ENCODE data around the gene GPATCH4.
"Not testable (repeated sequence)": the region's sequence is repeated elsewhere in the genome, so short reads cannot be mapped to it uniquely, and the experiment has no call there.

GPATCH4 gene

DNA sequence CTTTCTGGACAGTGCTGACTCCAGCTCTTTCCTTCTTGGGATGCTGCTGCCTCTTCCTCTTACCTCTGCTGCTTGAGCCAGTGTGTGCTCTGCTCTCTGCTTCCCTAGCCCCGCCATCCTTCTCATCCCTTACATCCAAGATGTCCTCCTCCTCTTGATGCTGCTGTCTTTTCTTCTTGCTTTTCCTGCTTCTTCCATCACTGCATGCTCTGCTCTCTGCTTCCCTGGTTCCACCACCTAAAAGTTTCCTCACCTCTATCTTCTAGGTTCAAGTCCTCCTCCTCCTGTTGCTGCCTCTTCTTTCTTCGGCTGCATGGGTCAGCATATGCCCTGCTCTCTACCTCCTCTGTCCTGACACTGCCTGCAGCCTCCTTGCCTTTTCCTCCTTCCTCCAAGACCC is 6.3 kb downstream of the GPATCH4 start:
- no peak for DNase-seq

DNA sequence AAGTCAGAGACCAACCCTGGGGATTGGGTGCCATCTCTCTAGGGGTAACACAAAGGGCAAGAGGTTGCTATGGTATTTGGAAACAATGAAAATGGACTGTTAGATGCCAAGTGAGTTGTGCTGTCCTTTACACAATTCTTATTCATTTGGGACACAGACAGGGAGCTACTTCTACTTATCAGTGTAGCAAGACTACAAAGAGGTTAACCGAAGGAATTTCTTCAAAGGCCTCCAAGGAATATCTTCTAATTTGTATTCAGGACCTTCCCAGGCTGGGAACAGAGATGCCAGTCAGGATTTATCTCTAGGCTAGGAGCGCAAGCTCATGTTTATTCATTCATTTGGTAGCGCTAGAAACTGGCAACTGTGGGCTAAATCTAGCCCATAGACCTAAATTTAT is 7.1 kb downstream of the GPATCH4 start:
- DNase-seq: no peak

GRCh38 chr1:156593661-156593989 is 7.7 kb downstream of the GPATCH4 start:
- DNase-seq: no peak

DNA sequence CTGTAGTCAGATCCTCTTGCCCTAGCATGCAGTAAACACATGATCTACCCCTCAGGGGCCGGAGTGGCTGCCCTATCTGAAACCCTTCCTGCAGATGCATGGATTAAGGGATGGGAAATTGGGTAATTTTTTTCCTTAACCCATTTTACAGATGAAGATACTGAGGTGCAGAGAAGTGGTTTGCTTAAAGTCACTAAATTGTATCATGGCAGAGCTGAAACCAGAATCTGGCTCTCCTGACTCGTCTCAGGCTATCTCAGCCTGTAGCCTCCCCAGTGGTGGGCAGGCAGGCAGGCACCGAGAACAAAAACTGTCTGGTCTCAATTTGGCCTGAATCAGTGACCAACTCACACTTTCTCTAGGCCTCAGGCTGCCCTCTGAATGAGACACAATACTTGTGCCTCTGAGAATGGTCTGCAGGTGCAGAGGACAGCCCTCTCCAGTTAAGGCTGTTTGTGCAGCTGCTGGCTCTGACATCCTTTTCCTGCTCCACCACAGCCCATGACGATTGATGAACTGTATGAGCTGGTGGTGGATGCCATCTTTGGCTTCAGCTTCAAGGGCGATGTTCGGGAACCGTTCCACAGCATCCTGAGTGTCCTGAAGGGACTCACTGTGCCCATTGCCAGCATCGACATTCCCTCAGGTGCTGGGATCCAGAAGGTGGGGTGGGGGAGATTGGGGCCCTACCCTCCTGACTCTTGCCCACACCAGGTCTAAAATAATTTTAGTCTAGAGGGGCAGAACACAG is 8.2 kb downstream of the GPATCH4 start:
- DNase-seq: no peak

DNA sequence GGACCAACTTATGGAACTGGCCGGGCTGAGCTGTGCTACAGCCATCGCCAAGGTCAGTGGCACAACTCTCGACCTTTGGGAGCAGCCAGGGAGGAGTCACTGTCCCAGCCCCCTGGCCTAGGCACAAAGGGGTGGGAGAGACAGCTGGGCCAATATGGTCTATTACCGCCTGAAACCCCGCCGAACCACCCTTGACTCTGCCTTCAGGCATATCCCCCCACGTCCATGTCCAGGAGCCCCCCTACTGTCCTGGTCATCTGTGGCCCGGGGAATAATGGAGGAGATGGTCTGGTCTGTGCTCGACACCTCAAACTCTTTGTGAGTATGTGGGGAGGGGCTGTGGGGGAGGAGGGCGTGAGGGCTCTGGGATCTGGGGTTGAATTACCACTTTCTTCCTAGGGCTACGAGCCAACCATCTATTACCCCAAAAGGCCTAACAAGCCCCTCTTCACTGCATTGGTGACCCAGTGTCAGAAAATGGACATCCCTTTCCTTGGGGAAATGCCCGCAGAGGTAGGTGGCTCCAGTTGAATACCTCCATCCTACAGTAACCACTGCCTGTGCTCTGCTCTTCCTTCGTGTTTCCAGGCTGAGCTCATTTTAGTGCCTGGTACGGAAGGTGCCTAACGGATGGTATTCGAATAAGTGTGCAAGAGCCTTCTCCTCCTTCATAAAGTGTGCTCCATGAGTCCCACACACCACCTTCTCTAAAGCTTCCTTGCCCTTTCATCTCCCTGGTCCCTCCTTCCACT is 8.9 kb downstream of the GPATCH4 start:
- DNase-seq: no peak

DNA sequence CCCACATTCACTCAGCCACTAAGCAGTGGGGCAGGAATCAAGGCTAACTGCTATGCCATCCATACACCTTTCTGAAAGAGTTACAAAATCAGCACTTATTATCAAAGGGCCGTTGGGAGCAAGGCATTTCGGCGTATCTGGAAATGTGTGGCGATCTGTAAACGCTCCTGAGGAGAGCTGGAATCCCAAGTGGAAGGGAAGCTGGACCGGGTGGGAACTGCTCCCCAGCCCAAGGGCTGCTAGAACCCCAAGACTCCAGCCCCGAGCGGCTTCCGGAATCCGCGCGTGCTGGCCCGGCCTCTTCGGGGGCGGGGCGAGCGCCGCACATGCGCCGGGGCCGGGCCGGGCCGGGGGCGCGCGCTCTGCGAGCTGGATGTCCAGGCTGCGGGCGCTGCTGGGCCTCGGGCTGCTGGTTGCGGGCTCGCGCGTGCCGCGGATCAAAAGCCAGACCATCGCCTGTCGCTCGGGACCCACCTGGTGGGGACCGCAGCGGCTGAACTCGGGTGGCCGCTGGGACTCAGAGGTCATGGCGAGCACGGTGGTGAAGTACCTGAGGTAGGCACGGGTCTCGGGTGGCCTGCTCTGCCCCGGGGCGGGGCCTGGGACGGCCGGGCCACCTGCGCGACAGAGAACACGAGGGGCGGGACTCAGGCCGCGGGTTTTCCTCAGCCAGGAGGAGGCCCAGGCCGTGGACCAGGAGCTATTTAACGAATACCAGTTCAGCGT is 9.7 kb downstream of the GPATCH4 start, which contains the start of gene NAXE:
Gene NAXE, plus strand, starts transcription at position 345 of the 726 bp plus-strand sequence. Its CDS starts 29 bp downstream, at position 374.
- DNase-seq: peak; percentile 58

GRCh38 chr1:156591181-156591431 is 10.2 kb downstream of the GPATCH4 start:
- no peak for DNase-seq

GRCh38 chr1:156590326-156591180 is 10.7 kb downstream of the GPATCH4 start:
- no peak for DNase-seq

- no peak for DNase-seq
Measured at GRCh38 chr1:156589546-156589945, 11.7 kb downstream of the GPATCH4 start.

DNA sequence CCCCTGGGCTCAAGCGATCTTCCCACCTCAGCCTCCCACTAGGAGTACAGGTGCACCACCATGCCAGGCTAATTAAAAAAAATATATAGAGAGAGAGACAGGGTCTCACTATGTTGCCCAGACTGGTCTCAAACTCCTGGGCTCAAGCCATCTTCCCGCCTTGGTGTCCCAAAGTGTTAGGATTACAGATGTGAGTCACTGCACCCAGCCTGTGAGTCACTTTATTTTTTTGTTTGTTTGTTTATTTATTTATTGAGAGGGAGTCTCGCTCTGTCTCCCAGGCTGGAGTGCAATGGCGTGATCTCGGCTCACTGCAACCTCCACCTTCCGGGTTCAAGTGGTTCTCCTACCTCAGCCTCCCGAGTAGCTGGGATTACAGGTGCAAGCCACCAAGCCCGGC is 13.4 kb downstream of the GPATCH4 start:
- DNase-seq: not testable (repeated sequence)

DNA sequence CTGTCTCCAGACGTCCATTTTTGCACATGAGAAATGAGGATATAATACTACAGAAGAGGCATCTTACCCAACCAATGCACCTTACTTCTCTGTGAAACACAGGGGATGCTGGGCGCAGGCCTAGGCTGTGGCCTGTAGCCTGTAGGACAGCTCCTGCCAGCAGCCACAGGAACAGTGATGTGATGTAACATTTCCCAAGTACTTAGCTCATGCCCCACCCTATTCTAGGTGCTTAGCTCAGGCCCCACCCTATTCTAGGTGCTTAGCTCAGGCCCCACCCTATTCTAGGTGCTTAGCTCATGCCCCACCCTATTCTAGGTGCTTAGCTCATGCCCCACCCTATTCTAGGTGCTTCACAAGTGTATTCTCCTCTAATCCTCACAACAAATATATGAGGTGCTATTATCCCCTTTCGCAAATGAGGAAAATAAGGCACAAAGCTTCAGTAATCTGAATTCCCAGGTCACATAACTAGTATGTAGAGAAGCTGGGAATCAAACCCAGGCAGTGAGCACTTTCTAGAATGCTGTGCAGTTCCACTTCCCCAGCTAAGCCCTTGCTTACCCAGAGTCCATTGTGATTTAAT is 14.3 kb downstream of the GPATCH4 start:
- DNase-seq: no peak

DNA sequence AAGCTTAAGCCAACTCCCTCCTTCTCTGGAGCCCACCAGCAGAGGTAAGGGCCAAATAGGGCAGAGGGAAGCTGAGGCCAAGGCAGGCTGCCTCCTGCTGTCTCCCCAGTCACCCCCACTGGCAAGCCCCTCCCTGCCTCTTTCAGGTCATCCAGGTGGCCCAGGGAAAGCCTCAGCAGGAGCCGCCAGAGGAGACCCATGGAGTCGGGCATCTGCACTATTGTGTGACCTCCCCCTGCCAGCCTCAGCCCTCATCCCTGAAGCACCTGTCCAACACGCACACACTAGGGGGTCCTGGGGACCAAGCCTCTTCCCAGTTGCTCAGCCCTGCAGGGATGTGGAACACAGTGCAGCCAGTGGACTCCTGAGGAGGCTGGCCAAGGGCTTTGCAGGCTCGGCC is 15.0 kb downstream of the GPATCH4 start:
- DNase-seq: no peak

DNA sequence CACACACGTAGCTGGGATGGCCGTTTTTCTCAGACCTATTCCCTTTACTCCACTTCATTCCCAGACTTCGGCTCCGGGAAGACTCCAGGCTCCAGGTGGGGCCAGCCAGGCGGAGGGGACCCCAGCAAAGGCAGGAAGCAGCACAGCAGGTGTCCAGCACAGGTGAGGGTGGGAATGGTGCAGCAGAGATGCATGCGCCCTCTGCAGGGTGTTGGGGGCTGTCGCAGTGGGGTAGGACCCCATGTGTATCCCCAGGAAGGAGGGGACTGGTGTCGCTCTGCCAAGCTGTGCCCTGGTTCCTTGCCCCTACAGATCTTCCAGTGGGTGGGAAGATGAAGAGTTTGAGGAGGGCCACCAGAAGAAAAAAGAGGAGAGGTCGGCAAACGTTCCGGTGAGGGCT is 16.5 kb downstream of the GPATCH4 start:
- DNase-seq: no peak

DNA sequence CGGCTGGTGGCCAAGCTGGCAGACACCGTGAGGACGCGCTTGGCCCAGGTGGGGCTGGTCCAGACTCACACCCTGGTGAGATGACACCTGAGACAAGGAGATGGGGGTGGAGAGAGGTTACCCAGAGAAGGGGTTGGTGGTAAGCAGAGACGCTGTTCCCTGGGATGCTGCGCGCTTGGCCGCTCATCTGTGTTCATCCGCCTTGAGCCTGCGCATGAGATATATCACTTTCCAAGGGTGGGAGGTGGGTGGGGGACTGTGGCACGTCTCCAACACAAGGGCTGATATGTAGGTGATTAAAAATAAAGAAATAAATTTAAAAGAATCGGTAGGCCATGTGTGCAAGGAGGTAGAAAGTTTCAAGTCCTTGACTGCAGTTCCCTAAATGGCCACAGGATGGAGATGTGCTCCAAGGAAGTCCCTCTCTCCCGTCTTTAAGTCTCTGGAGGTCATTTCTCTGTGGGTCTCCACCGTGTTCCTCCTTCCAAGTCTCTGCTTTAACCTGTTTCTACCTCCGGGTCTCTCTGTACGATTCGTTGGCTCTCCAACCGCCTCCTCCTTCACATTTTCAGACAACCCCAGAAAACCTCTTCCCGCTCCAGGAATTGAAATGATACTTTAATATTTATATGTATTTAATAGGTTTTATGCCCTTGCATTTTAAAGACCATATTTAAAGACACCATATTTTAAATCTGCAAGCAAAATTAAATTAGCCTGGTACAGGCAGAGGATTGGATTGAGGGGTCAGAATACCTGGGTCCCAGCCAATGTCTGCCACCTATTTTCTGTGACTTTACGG is 17.3 kb downstream of the GPATCH4 start:
- DNase-seq: peak; percentile 71

- DNase-seq: no peak
Measured at GRCh38 chr1:156582388-156583017, 18.8 kb downstream of the GPATCH4 start.

DNA sequence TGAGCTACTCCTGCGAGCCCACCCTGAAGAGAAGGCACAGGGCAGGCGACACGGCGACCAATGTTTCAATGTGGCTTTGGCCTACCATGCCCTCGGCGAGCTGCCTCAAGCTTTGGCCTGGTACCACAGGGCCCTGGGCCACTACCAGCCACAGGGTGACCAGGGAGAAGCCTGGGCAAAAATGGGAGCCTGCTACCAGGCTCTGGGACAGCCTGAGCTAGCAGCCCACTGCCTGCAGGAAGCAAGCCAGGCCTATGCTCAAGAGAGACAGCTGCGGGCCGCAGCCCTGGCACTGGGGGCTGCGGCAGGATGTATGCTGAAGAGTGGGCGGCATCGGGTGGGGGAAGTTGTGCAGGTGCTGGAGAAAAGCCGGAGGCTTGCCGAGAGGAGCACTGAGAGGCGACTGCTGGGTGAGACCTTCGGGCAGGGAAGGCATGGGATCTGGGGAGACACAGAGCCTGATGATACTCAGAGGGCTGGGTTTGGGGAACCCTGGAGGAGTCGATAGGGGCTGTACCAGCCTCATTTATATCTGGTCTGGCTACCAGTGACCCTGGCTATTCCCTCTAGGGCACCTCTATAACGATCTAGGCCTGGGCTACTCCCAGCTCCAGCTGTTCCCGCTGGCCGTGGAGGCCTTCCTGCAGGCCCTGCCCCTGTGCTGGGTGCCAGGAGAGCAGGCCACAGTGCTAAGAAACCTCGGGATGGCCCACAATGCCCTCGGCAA is 19.5 kb downstream of the GPATCH4 start:
- no peak for DNase-seq

- no peak for DNase-seq
Measured at GRCh38 chr1:156579472-156579871, 21.8 kb downstream of the GPATCH4 start, which contains the start of gene TTC24. TTC24 (plus strand) TSS chr1:156579723; CDS start chr1:156581365, 1,642 bp downstream.

DNA sequence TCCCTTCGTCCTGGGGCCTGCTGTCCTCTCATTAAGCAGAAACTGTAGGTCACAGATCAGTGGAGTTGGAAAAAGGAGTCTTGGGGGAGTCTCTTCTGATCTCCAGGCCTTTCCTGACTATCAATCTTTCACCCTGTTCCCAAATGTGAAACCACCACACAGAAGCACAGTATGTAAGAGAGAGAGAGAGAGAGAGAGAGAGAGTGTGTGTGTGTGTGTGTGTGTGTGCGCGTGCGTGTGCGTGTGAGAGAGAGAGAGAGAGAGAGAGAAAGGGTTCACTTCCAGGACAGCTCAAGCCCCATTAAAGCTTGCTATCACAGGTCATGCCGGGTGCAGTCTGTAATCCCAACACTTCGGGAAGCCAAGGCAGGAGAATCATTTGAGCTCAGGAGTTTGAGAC is 23.2 kb downstream of the GPATCH4 start:
- no peak for DNase-seq

GRCh38 chr1:156577550-156577949 is 23.7 kb downstream of the GPATCH4 start:
- DNase-seq: no peak

DNA sequence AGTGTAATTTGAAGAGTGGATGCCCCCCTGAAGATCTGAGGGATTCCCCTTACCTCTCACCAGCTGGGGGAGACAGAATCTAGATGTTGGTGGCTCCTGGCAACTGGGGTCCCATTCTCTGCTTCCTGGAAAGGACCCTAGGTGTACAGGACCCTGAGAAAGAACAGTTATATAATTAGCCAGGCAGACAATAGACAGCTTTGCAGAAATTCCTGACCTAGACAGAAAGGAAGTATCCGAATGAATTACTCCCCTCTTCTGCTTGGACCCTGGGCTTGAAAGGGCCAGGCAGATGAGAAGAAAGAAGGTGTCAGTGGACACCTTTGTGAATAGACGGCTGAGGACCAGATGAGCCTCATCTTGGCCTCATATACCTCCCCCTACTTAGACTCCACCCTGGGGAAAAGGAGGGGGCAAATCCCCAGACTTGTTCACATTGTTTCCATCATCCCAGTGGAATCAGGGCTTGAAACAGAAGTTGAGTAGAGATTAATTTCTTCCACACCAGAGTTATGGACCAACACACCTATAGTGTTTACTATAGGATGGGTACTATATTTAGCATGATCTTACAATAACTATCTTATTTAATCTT is 27.1 kb downstream of the GPATCH4 start:
- no peak for DNase-seq

All from fibroblast of skin of right quadriceps (primary cell).